Measurements from ENCODE around the gene SPAG6. TPM values are rescaled to one million over a fixed set of nuclear protein-coding genes. Genes with fewer than 3 reads are reported as not detected.
"Not testable (repeated sequence)": the region's sequence is repeated elsewhere in the genome, so short reads cannot be mapped to it uniquely, and the experiment has no call there.

Gene SPAG6
- polyA plus RNA-seq, 4 donors = 0.04 to 0.27 (median 0.06) TPM; not detected in 1

DNA sequence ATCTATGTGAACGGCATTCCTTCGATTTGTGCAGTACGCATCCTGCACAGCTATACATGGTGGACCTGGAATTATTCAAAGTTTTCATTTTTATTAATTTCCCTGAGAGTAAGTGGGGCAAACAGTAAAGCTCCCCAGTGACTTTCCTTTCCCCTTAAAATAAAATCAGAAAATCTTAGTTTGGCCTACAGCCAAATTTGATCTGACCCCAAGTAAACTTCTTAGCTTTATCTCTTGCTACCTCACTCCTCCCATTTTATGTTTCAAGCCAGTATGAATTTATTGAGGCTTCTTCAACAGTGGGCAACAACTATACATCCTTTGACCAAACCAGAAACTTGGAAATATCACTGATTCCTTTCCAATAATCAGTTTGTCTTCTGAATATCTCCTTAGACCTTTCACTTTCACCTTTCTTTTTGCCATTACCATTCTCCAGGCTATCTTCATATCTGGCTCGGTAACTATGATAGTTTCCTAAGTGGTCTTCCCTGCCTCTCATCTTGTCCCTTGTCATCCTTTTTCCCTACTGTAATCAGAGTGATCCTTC, 11.1 kb downstream of the SPAG6 start:
- Histone ChIP-seq H3K4me1 (ENCODE audit: control insufficient read depth in 3 of 3, insufficient read depth in 2 of 3, low read depth in 1 of 3, low read length in 2 of 3) (no peaks in the 10 kb centered on the region), H3K9me3 (ENCODE audit: control insufficient read depth in 2 of 2, insufficient read depth in 1 of 2, low read depth in 1 of 2, low read length in 1 of 2) (no peaks in the 10 kb centered on the region), H3K4me3 (ENCODE audit: low read depth in 1 of 3, low read length in 3 of 3) (no peak overlapping the region), H3K36me3 (ENCODE audit: control insufficient read depth in 3 of 3, insufficient read depth in 2 of 3, low read depth in 1 of 3, low read length in 3 of 3) (no peaks in the 10 kb centered on the region), H3K27me3 (ENCODE audit: control insufficient read depth in 3 of 3, insufficient read depth in 3 of 3, low read length in 3 of 3) (no peaks in the 10 kb centered on the region), H3K27ac (ENCODE audit: low read depth in 1 of 3, low read length in 2 of 3) (no peak overlapping the region)
- FAIRE-seq = no peak
- no peak for DNase-seq
- 77 to 86% (median 81%) methylated on average over 4 of the region's 4 CpGs for WGBS, 3 donors

DNA sequence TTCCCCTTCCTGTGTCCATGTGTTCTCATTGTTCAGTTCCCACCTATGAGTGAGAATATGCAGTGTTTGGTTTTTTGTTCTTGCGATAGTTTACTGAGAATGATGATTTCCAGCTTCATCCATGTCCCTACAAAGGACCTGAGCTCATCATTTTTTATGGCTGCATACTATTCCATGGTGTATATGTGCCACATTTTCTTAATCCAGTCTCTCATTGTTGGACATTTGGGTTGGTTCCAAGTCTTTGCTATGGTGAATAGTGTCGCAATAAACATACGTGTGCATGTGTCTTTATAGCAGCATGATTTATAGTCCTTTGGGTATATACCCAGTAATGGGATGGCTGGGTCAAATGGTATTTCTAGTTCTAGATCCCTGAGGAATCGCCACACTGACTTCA, 12.5 kb downstream of the SPAG6 start:
- WGBS, 3 donors = 89 to 90% (median 89%) methylated on average over 3 of the region's 4 CpGs
- H3K4me1 ChIP-seq (ENCODE audit: control insufficient read depth in 3 of 3, insufficient read depth in 2 of 3, low read depth in 1 of 3, low read length in 2 of 3); H3K27ac ChIP-seq (ENCODE audit: low read depth in 1 of 3, low read length in 2 of 3); H3K9me3 ChIP-seq (ENCODE audit: control insufficient read depth in 2 of 2, insufficient read depth in 1 of 2, low read depth in 1 of 2, low read length in 1 of 2); H3K27me3 ChIP-seq (ENCODE audit: control insufficient read depth in 3 of 3, insufficient read depth in 3 of 3, low read length in 3 of 3); H3K4me3 ChIP-seq (ENCODE audit: low read depth in 1 of 3, low read length in 3 of 3); H3K36me3 ChIP-seq (ENCODE audit: control insufficient read depth in 3 of 3, insufficient read depth in 2 of 3, low read depth in 1 of 3, low read length in 3 of 3); DNase-seq; FAIRE-seq: not testable (repeated sequence)

DNA sequence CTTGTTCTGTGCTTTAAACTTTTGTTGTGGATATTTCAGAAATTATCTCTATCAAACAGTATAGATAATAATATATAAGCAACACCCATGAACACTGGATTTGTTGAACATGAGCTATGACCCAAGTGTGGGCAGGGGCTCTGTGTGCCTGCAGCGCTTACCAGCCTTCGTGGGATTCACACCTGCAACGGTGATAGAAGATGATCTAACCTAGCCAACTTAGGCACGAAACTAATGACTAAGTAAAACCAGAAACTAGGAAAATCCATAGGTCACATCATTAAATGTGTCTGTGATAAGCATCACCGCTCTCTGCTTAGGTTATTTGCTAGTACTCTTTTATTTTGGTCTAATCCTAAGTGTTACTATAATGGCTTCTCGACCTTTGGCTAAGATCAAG, 18.0 kb downstream of the SPAG6 start:
- Histone ChIP-seq H3K9me3 (ENCODE audit: control insufficient read depth in 2 of 2, insufficient read depth in 1 of 2, low read depth in 1 of 2, low read length in 1 of 2) (no peaks in the 10 kb centered on the region), H3K4me1 (ENCODE audit: control insufficient read depth in 3 of 3, insufficient read depth in 2 of 3, low read depth in 1 of 3, low read length in 2 of 3) (no peaks in the 10 kb centered on the region)
- no peak for FAIRE-seq

GRCh38 chr10:22364407-22365140, 19.3 kb downstream of the SPAG6 start:
- Histone ChIP-seq H3K27ac (ENCODE audit: low read depth in 1 of 3, low read length in 2 of 3) (no peak overlapping the region), H3K9me3 (ENCODE audit: control insufficient read depth in 2 of 2, insufficient read depth in 1 of 2, low read depth in 1 of 2, low read length in 1 of 2) (no peaks in the 10 kb centered on the region), H3K4me1 (ENCODE audit: control insufficient read depth in 3 of 3, insufficient read depth in 2 of 3, low read depth in 1 of 3, low read length in 2 of 3) (no peaks in the 10 kb centered on the region), H3K27me3 (ENCODE audit: control insufficient read depth in 3 of 3, insufficient read depth in 3 of 3, low read length in 3 of 3) (no peaks in the 10 kb centered on the region), H3K4me3 (ENCODE audit: low read depth in 1 of 3, low read length in 3 of 3) (no peak overlapping the region), H3K36me3 (ENCODE audit: control insufficient read depth in 3 of 3, insufficient read depth in 2 of 3, low read depth in 1 of 3, low read length in 3 of 3) (no peaks in the 10 kb centered on the region)
- no peak for DNase-seq
- no peak for FAIRE-seq
- WGBS, 3 donors = 89 to 95% (median 92%) methylated on average over 5 of the region's 5 CpGs

More for the DNA sequence above, 18.0 kb downstream of the SPAG6 start:
- H3K27me3 ChIP-seq (ENCODE audit: control insufficient read depth in 3 of 3, insufficient read depth in 3 of 3, low read length in 3 of 3) = no peaks in the 10 kb centered on the region
- no peaks in the 10 kb centered on the region for H3K36me3 ChIP-seq (ENCODE audit: control insufficient read depth in 3 of 3, insufficient read depth in 2 of 3, low read depth in 1 of 3, low read length in 3 of 3)
- H3K4me3 ChIP-seq (ENCODE audit: low read depth in 1 of 3, low read length in 3 of 3) = no peak overlapping the region
- DNase-seq = no peak
- WGBS, 3 donors = 85 to 92% (median 92%) methylated on average over 6 of the region's 6 CpGs
- no peak overlapping the region for H3K27ac ChIP-seq (ENCODE audit: low read depth in 1 of 3, low read length in 2 of 3)

- no peaks in the 10 kb centered on the region for H3K27me3 ChIP-seq (ENCODE audit: control insufficient read depth in 3 of 3, insufficient read depth in 3 of 3, low read length in 3 of 3)
- no peak overlapping the region for H3K4me3 ChIP-seq (ENCODE audit: low read depth in 1 of 3, low read length in 3 of 3)
- DNase-seq = no peak
- 86 to 95% (median 94%) methylated on average over 1 of the region's 1 CpG for WGBS, 3 donors
- H3K27ac ChIP-seq (ENCODE audit: low read depth in 1 of 3, low read length in 2 of 3) = no peak overlapping the region
- FAIRE-seq = no peak
- no peaks in the 10 kb centered on the region for H3K9me3 ChIP-seq (ENCODE audit: control insufficient read depth in 2 of 2, insufficient read depth in 1 of 2, low read depth in 1 of 2, low read length in 1 of 2)
- H3K36me3 ChIP-seq (ENCODE audit: control insufficient read depth in 3 of 3, insufficient read depth in 2 of 3, low read depth in 1 of 3, low read length in 3 of 3) = no peaks in the 10 kb centered on the region
- H3K4me1 ChIP-seq (ENCODE audit: control insufficient read depth in 3 of 3, insufficient read depth in 2 of 3, low read depth in 1 of 3, low read length in 2 of 3) = no peaks in the 10 kb centered on the region
Measured at GRCh38 chr10:22365233-22365632, 19.9 kb downstream of the SPAG6 start.

- Histone ChIP-seq H3K4me1 (ENCODE audit: control insufficient read depth in 3 of 3, insufficient read depth in 2 of 3, low read depth in 1 of 3, low read length in 2 of 3) (no peaks in the 10 kb centered on the region), H3K9me3 (ENCODE audit: control insufficient read depth in 2 of 2, insufficient read depth in 1 of 2, low read depth in 1 of 2, low read length in 1 of 2) (no peaks in the 10 kb centered on the region), H3K27me3 (ENCODE audit: control insufficient read depth in 3 of 3, insufficient read depth in 3 of 3, low read length in 3 of 3) (no peaks in the 10 kb centered on the region), H3K36me3 (ENCODE audit: control insufficient read depth in 3 of 3, insufficient read depth in 2 of 3, low read depth in 1 of 3, low read length in 3 of 3) (no peaks in the 10 kb centered on the region), H3K27ac (ENCODE audit: low read depth in 1 of 3, low read length in 2 of 3) (no peak overlapping the region), H3K4me3 (ENCODE audit: low read depth in 1 of 3, low read length in 3 of 3) (no peak overlapping the region)
- WGBS, 3 donors = 88 to 91% (median 88%) methylated on average over 4 of the region's 4 CpGs
- no peak for FAIRE-seq
- DNase-seq = no peak
Measured at GRCh38 chr10:22365644-22366434, 20.5 kb downstream of the SPAG6 start.

DNA sequence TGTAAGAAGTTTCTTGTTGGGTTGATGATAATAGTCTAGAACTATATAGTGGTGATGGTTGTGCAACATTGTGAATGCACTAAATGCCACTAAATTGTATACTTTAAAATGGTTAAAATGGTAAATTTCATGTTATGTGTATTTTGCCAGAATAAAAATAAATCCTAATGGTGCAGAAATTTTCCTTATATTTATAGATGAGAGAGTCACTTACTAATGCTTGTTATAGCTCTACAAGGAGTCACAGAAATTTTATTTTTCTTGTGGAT, 21.1 kb downstream of the SPAG6 start:
- no peaks in the 10 kb centered on the region for H3K36me3 ChIP-seq (ENCODE audit: control insufficient read depth in 3 of 3, insufficient read depth in 2 of 3, low read depth in 1 of 3, low read length in 3 of 3)
- no peaks in the 10 kb centered on the region for H3K27me3 ChIP-seq (ENCODE audit: control insufficient read depth in 3 of 3, insufficient read depth in 3 of 3, low read length in 3 of 3)
- H3K27ac ChIP-seq (ENCODE audit: low read depth in 1 of 3, low read length in 2 of 3) = no peak overlapping the region
- FAIRE-seq (no peak), DNase-seq (no peak)
- no peak overlapping the region for H3K4me3 ChIP-seq (ENCODE audit: low read depth in 1 of 3, low read length in 3 of 3)
- H3K4me1 ChIP-seq (ENCODE audit: control insufficient read depth in 3 of 3, insufficient read depth in 2 of 3, low read depth in 1 of 3, low read length in 2 of 3) = no peaks in the 10 kb centered on the region
- no peaks in the 10 kb centered on the region for H3K9me3 ChIP-seq (ENCODE audit: control insufficient read depth in 2 of 2, insufficient read depth in 1 of 2, low read depth in 1 of 2, low read length in 1 of 2)

GRCh38 chr10:22366771-22367170, 21.5 kb downstream of the SPAG6 start:
- DNase-seq = peak in 1 of 2 donors; percentile 35
- Histone ChIP-seq H3K4me1 (ENCODE audit: control insufficient read depth in 3 of 3, insufficient read depth in 2 of 3, low read depth in 1 of 3, low read length in 2 of 3) (no peaks in the 10 kb centered on the region), H3K27ac (ENCODE audit: low read depth in 1 of 3, low read length in 2 of 3) (no peak overlapping the region), H3K4me3 (ENCODE audit: low read depth in 1 of 3, low read length in 3 of 3) (no peak overlapping the region), H3K9me3 (ENCODE audit: control insufficient read depth in 2 of 2, insufficient read depth in 1 of 2, low read depth in 1 of 2, low read length in 1 of 2) (no peaks in the 10 kb centered on the region), H3K36me3 (ENCODE audit: control insufficient read depth in 3 of 3, insufficient read depth in 2 of 3, low read depth in 1 of 3, low read length in 3 of 3) (no peaks in the 10 kb centered on the region), H3K27me3 (ENCODE audit: control insufficient read depth in 3 of 3, insufficient read depth in 3 of 3, low read length in 3 of 3) (no peaks in the 10 kb centered on the region)
- no peak for FAIRE-seq
- WGBS, 3 donors = 13 to 52% (median 42%) methylated on average over 2 of the region's 2 CpGs

All from small intestine (tissue), 7 donors.